Activated CD8-positive, alpha-beta memory T cell treated with anti-CD3 and anti-CD28 coated beads for 24 hours (primary cell): Measurements from ENCODE around the gene TTC39C.
"Not testable (repeated sequence)": the region's sequence is repeated elsewhere in the genome, so short reads cannot be mapped to it uniquely, and the experiment has no call there.

Source experiments
- DNase-seq: peaks from one replicate; pipeline ENCODE4 v3.0.0-alpha.2; 2020

The TTC39C gene

GRCh38 chr18:24055009-24055804 lies 40.7 kb downstream of the TTC39C start:
- DNase-seq = no peak

- DNase-seq = no peak
Observed at GRCh38 chr18:24055878-24056277, 41.3 kb downstream of the TTC39C start.

GRCh38 chr18:24056506-24056905 lies 42.0 kb downstream of the TTC39C start:
- no peak for DNase-seq

- no peak for DNase-seq
Observed at GRCh38 chr18:24057804-24058203, 43.2 kb downstream of the TTC39C start.

GRCh38 chr18:24059385-24059784 lies 44.8 kb downstream of the TTC39C start:
- DNase-seq = not testable (repeated sequence)

- DNase-seq = no peak
Observed at GRCh38 chr18:24060644-24061043, 46.1 kb downstream of the TTC39C start.

- no peak for DNase-seq
Observed at GRCh38 chr18:24063121-24063731, 48.7 kb downstream of the TTC39C start.

GRCh38 chr18:24064391-24065100 lies 50.0 kb downstream of the TTC39C start:
- no peak for DNase-seq

- DNase-seq = no peak
Observed at GRCh38 chr18:24065906-24066305, 51.4 kb downstream of the TTC39C start.

- DNase-seq = no peak
Observed at GRCh38 chr18:24068945-24069693, 54.6 kb downstream of the TTC39C start.

- DNase-seq = no peak
Observed at GRCh38 chr18:24071029-24071428, 56.5 kb downstream of the TTC39C start.

GRCh38 chr18:24071779-24072178 lies 57.2 kb downstream of the TTC39C start:
- DNase-seq = no peak

- no peak for DNase-seq
Observed at GRCh38 chr18:24072743-24073142, 58.2 kb downstream of the TTC39C start.

GRCh38 chr18:24073791-24074190 lies 59.2 kb downstream of the TTC39C start:
- DNase-seq = no peak

GRCh38 chr18:24074757-24075156 lies 60.2 kb downstream of the TTC39C start:
- not testable (repeated sequence) for DNase-seq

- peak; percentile 87 for DNase-seq
Observed at GRCh38 chr18:24075767-24076597, 61.4 kb downstream of the TTC39C start.

GRCh38 chr18:24076950-24077349 lies 62.4 kb downstream of the TTC39C start:
- no peak for DNase-seq

- DNase-seq = no peak
Observed at GRCh38 chr18:24078391-24078790, 63.8 kb downstream of the TTC39C start.

GRCh38 chr18:24080861-24081260 lies 66.3 kb downstream of the TTC39C start:
- no peak for DNase-seq

GRCh38 chr18:24083550-24083949 lies 69.0 kb downstream of the TTC39C start:
- no peak for DNase-seq

GRCh38 chr18:24086082-24086481 lies 71.5 kb downstream of the TTC39C start:
- no peak for DNase-seq

- DNase-seq = no peak
Observed at GRCh38 chr18:24089076-24089475, 74.5 kb downstream of the TTC39C start.
